A549 (cell line): ENCODE measurements around the gene TDP2. TPM values are rescaled to one million over a fixed set of nuclear protein-coding genes. Genes with fewer than 3 reads are reported as not detected.

Experiments
- ATAC-seq, 2 experiments: fragments of 200-7000 bp in 1 of 2; fragments of >200 bp in 1 of 2; cut with Nextera tagmentation in 1 of 2; cut with Tn5 transposase in 1 of 2; 3 replicates each; pipeline versions ENCODE4 v1.8.0 to v1.9.1; 2018 to 2020; ENCODE audit warnings: mild to moderate bottlenecking in 1 of 2, moderate library complexity in 1 of 2
- CTCF ChIA-PET: fragments of 300-600 bp; sonication (Branson Sonifier 250); formaldehyde crosslinking; extraction: SDS; loops from one replicate; lab custom pipeline; 2021; ENCODE audit warnings: antibody characterized with exemption, inconsistent platforms; lab: Yijun Ruan, JAX
- POLR2A ChIA-PET: fragments of 350-600 bp; formaldehyde crosslinking; extraction: SDS; loops from one replicate; lab custom pipeline; 2021; ENCODE audit warnings: antibody characterized with exemption, inconsistent platforms; lab: Yijun Ruan, JAX
- DNase-seq, 2 experiments: peaks; one replicate each; pipeline versions ENCODE4 v3.0.0 to v3.0.0-alpha.2; 2011 to 2016; ENCODE audit warnings: low read depth in 1 of 2, low spot score in 1 of 2
- FAIRE-seq: peaks from 2 replicates; lab custom pipeline; 2011; peaks lifted over from hg19 to GRCh38; lab: Jason Lieb, UNC
- H3K27ac ChIP-seq, 2 experiments: fragments of >200 bp; sonication (Bioruptor Twin); formaldehyde crosslinking; 3 replicates each; pipeline ENCODE4 v1.5.1; 2016 to 2017
- H3K4me1 ChIP-seq: fragments of >200 bp; sonication (Bioruptor Twin); formaldehyde crosslinking; 3 replicates; pipeline ENCODE4 v1.6.1; 2016
- H3K4me2 ChIP-seq: fragments of >200 bp; sonication (Bioruptor Twin); formaldehyde crosslinking; 3 replicates; pipeline ENCODE4 v1.6.1; 2016
- H3K4me3 ChIP-seq: fragments of >200 bp; sonication (Bioruptor Twin); formaldehyde crosslinking; 3 replicates; pipeline ENCODE4 v1.5.1; 2016
- H3K9me3 ChIP-seq: fragments of >200 bp; sonication (Bioruptor Twin); formaldehyde crosslinking; 3 replicates; pipeline ENCODE4 v1.6.1; 2016
- BHLHE40 ChIP-seq: IDR thresholded peaks from 2 replicates; pipeline ENCODE4 v1.6.1; 2012; ENCODE audit warnings: low read depth, low read length, inconsistent platforms
- CBX2 ChIP-seq: fragments of 200-600 bp; sonication (generic); IDR thresholded peaks from 2 replicates; pipeline ENCODE4 v1.6.1; 2016; ENCODE audit warnings: low read depth, mild to moderate bottlenecking, borderline replicate concordance
- CTCF ChIP-seq: fragments of >200 bp; sonication (Bioruptor Twin); formaldehyde crosslinking; IDR thresholded peaks from 3 replicates; pipeline ENCODE4 v1.5.1; 2016
- EHF ChIP-seq: fragments of 250-450 bp; sonication (Bioruptor Pico); IDR thresholded peaks from 2 replicates; pipeline ENCODE4 v1.5.0; 2020; ENCODE audit warnings: mild to moderate bottlenecking
- ELK1 ChIP-seq: fragments of 150-350 bp; IDR thresholded peaks from 2 replicates; pipeline ENCODE4 v1.6.1; 2014; ENCODE audit warnings: low read depth, mild to moderate bottlenecking, low read length
- EP300 ChIP-seq, 2 experiments: fragments of >200 bp; sonication (Bioruptor Twin); formaldehyde crosslinking; IDR thresholded peaks; 2 replicates in 1 of 2; 3 replicates in 1 of 2; pipeline ENCODE4 v1.6.1; 2016 to 2017
- ESRRA ChIP-seq: fragments of 150-350 bp; IDR thresholded peaks from 2 replicates; pipeline ENCODE4 v1.6.1; 2014; ENCODE audit warnings: mild to moderate bottlenecking, low read length, borderline replicate concordance
- FOSB ChIP-seq: fragments of 250-450 bp; sonication (Bioruptor Pico); IDR thresholded peaks from 2 replicates; pipeline ENCODE4 v1.5.0; 2020; ENCODE audit warnings: mild to moderate bottlenecking, moderate library complexity
- GATA3 ChIP-seq: IDR thresholded peaks from 2 replicates; pipeline ENCODE4 v1.6.1; 2012; ENCODE audit warnings: borderline replicate concordance
- HDAC2 ChIP-seq: fragments of 200-600 bp; sonication (generic); IDR thresholded peaks from 2 replicates; pipeline ENCODE4 v1.6.1; 2016
- HEYL ChIP-seq: fragments of 250-450 bp; sonication (Bioruptor Pico); IDR thresholded peaks from 2 replicates; pipeline ENCODE4 v1.8.0; 2021; ENCODE audit warnings: mild to moderate bottlenecking, moderate library complexity
- HOXA7 ChIP-seq: fragments of 250-450 bp; sonication (Bioruptor Pico); IDR thresholded peaks from 2 replicates; pipeline ENCODE4 v1.5.0; 2020; ENCODE audit warnings: mild to moderate bottlenecking, moderate library complexity
- HOXB13 ChIP-seq: fragments of 250-450 bp; sonication (Bioruptor Pico); IDR thresholded peaks from 2 replicates; pipeline ENCODE4 v1.5.0; 2020; ENCODE audit warnings: low read depth, mild to moderate bottlenecking, moderate library complexity
- MAZ ChIP-seq: fragments of 150-350 bp; IDR thresholded peaks from 2 replicates; pipeline ENCODE4 v1.6.1; 2014; ENCODE audit warnings: antibody characterized with exemption, low read depth, low read length, borderline replicate concordance
- NFE2L2 ChIP-seq: fragments of 150-350 bp; conservative IDR thresholded peaks from 2 replicates; pipeline ENCODE4 v1.6.1; 2014; ENCODE audit warnings: low read length
- NPAS2 ChIP-seq: fragments of 250-450 bp; sonication (Bioruptor Pico); IDR thresholded peaks from 2 replicates; pipeline ENCODE4 v1.8.0; 2022; ENCODE audit warnings: mild to moderate bottlenecking, moderate library complexity, borderline replicate concordance
- NR3C1 ChIP-seq: fragments of >200 bp; sonication (Bioruptor Twin); formaldehyde crosslinking; IDR thresholded peaks from 3 replicates; pipeline ENCODE4 v1.6.1; 2017
- PHF8 ChIP-seq: fragments of 200-600 bp; sonication (generic); IDR thresholded peaks from 2 replicates; pipeline ENCODE4 v1.6.1; 2016; ENCODE audit warnings: low read depth, mild to moderate bottlenecking, antibody characterized with exemption, moderate library complexity, borderline replicate concordance
- POLR2A ChIP-seq: IDR thresholded peaks from 2 replicates; pipeline ENCODE4 v1.6.1; 2012; ENCODE audit warnings: mild to moderate bottlenecking, low read length
- POLR2AphosphoS2 ChIP-seq: conservative IDR thresholded peaks from 2 replicates; pipeline ENCODE4 v1.6.1; 2012; ENCODE audit warnings: low read length, improper control_type of control experiment, inconsistent platforms
- RAD21 ChIP-seq, 2 experiments: fragments of >200 bp in 1 of 2; sonication (Bioruptor Twin) in 1 of 2; formaldehyde crosslinking in 1 of 2; IDR thresholded peaks in 1 of 2; conservative IDR thresholded peaks in 1 of 2; 2 replicates in 1 of 2; 3 replicates in 1 of 2; pipeline ENCODE4 v1.6.1; 2012 to 2018; ENCODE audit warnings: inconsistent platforms in 1 of 2
- RARB ChIP-seq: fragments of 250-450 bp; sonication (Bioruptor Pico); IDR thresholded peaks from 2 replicates; pipeline ENCODE4 v1.8.0; 2021; ENCODE audit warnings: mild to moderate bottlenecking, moderate library complexity
- RFX5 ChIP-seq: fragments of 450-650 bp; IDR thresholded peaks from 2 replicates; pipeline ENCODE4 v1.7.1; 2014; ENCODE audit warnings: antibody characterized with exemption, mild to moderate bottlenecking, moderate library complexity
- TFCP2L1 ChIP-seq: fragments of 250-450 bp; sonication (Bioruptor Pico); IDR thresholded peaks from 2 replicates; pipeline ENCODE4 v1.5.0; 2021; ENCODE audit warnings: mild to moderate bottlenecking
- TP53 ChIP-seq: fragments of 250-450 bp; sonication (Bioruptor Pico); IDR thresholded peaks from 2 replicates; pipeline ENCODE4 v1.5.0; 2021; ENCODE audit warnings: mild to moderate bottlenecking, moderate library complexity
- USF2 ChIP-seq: fragments of 450-650 bp; IDR thresholded peaks from 2 replicates; pipeline ENCODE4 v1.6.1; 2014; ENCODE audit warnings: antibody characterized with exemption
- ZC3H11A ChIP-seq: fragments of 450-650 bp; IDR thresholded peaks from 2 replicates; pipeline ENCODE4 v1.6.1; 2014; ENCODE audit warnings: antibody characterized with exemption, mild to moderate bottlenecking
- ZNF302 ChIP-seq: fragments of 250-450 bp; sonication (Bioruptor Pico); IDR thresholded peaks from 2 replicates; pipeline ENCODE4 v1.9.0; 2021; ENCODE audit warnings: inconsistent platforms, mild to moderate bottlenecking, moderate library complexity
- ZSCAN20 ChIP-seq: fragments of 250-450 bp; sonication (Bioruptor Pico); IDR thresholded peaks from 2 replicates; pipeline ENCODE4 v1.8.0; 2022; ENCODE audit warnings: mild to moderate bottlenecking, moderate library complexity
- WGBS: methylation state at CpG from one replicate; pipeline ENCODE4 v1.1.6; 2017; ENCODE audit errors: missing lambda C conversion rate; 5-methylcytosine and 5-hydroxymethylcytosine counted together
- polyA plus RNA-seq, 4 experiments: library from polyadenylated mRNA; depleted of rRNA in 3 of 4; stranded (reverse); fragments of >200 nt; fragmentation: RNase III in 1 of 4; extraction: RNeasy Plus Mini Kit Qiagen cat#74134 plus additional on column Dnase treatment in 1 of 4; gene quantifications; 2 replicates in 3 of 4; 3 replicates in 1 of 4; pipeline ENCODE4 v1.2.3, GENCODE V29; 2011 to 2017

Gene TDP2
- polyA plus RNA-seq, 2 of the 4 experiments (the other 2 are of a cell fraction): 52.6 to 91.7 TPM

GRCh38 chr6:24692415-24692814 is 25.7 kb upstream of the TDP2 start:
- H3K4me2 ChIP-seq: no peak overlapping the region
- WGBS: 89% methylated on average over 3 of the region's 3 CpGs

GRCh38 chr6:24692003-24692402 is 25.3 kb upstream of the TDP2 start:
- DNase-seq: no peak
- Histone ChIP-seq H3K9me3 (no peaks in the 10 kb centered on the region), H3K27ac (no peak overlapping the region), H3K4me2 (no peak overlapping the region), H3K4me3 (no peak overlapping the region), H3K4me1 (peaks cover 4% of the 10 kb centered on the region; the same call in 1 of the 3 replicates)
- no peak for TF ChIP-seq ZNF302 (CRISPR knock-in tag)
- TF ChIP-seq ZSCAN20 (CRISPR knock-in tag): no peak
- no peak for TF ChIP-seq POLR2A
- no peak for TF ChIP-seq POLR2AphosphoS2
- TF ChIP-seq NFE2L2: no peak
- ChIA-PET POLR2A (no interaction called here), CTCF (interaction anchor here (6.0 kb wide), 1 partner anchor 111 kb away, joined by 32 read pairs; no protein-coding TSS in a partner anchor)
- whole genome bisulfite sequencing: 90% methylated on average over 4 of the region's 4 CpGs
- FAIRE-seq: no peak
- ATAC-seq: no peak

More at GRCh38 chr6:24692415-24692814, 25.7 kb upstream of the TDP2 start:
- POLR2A ChIA-PET: no interaction called here
- no peak for ATAC-seq
- TF ChIP-seq EHF (CRISPR knock-in tag) (no peak), ZSCAN20 (CRISPR knock-in tag) (no peak), RARB (CRISPR knock-in tag) (no peak), GATA3 (no peak), ZC3H11A (no peak), RAD21 (conservative IDR thresholded peaks at IDR 0.05 in 1 of 2, IDR thresholded peaks at IDR 0.05 in 1 of 2) (no peak), RFX5 (no peak), MAZ (no peak), HDAC2 (no peak), CTCF (no peak), TFCP2L1 (CRISPR knock-in tag) (no peak), NR3C1 (no peak), PHF8 (no peak)
- no peak for FAIRE-seq
- peaks cover 4% of the 10 kb centered on the region; the same call in 1 of the 3 replicates for H3K4me1 ChIP-seq
- DNase-seq: no peak
- H3K4me3 ChIP-seq: no peak overlapping the region
- no peak overlapping the region for H3K27ac ChIP-seq
- CTCF ChIA-PET: interaction anchor here (6.0 kb wide), 1 partner anchor 112 kb away, joined by 32 read pairs; no protein-coding TSS in a partner anchor
- H3K9me3 ChIP-seq: no peaks in the 10 kb centered on the region

GRCh38 chr6:24691550-24691949 is 24.9 kb upstream of the TDP2 start:
- ATAC-seq: no peak
- DNase-seq: no peak
- 84% methylated on average over 3 of the region's 3 CpGs for WGBS
- no peak overlapping the region for H3K4me3 ChIP-seq
- no peak overlapping the region for H3K27ac ChIP-seq
- FAIRE-seq: no peak
- peaks cover 4% of the 10 kb centered on the region; the same call in 1 of the 3 replicates for H3K4me1 ChIP-seq
- no peak overlapping the region for H3K4me2 ChIP-seq
- ChIA-PET CTCF (interaction anchor here (6.0 kb wide), 1 partner anchor 111 kb away, joined by 32 read pairs; no protein-coding TSS in a partner anchor), POLR2A (no interaction called here)
- TF ChIP-seq NPAS2 (CRISPR knock-in tag) (no peak), BHLHE40 (no peak), CBX2 (no peak), FOSB (CRISPR knock-in tag) (no peak), POLR2AphosphoS2 (no peak), HOXB13 (CRISPR knock-in tag) (no peak), ESRRA (no peak), MAZ (no peak), TP53 (CRISPR knock-in tag) (no peak), EP300 (IDR thresholded peaks at IDR 0.05) (no peak), ELK1 (no peak), USF2 (no peak), HEYL (CRISPR knock-in tag) (no peak), HOXA7 (no peak), ZSCAN20 (CRISPR knock-in tag) (no peak)
- no peaks in the 10 kb centered on the region for H3K9me3 ChIP-seq
